D721Med (cell line): ENCODE data around the gene MPP1.

Experiments
- DNase-seq: peaks from one replicate; pipeline ENCODE4 v3.0.0; 2011; ENCODE audit warnings: low spot score; ENCODE audit not compliant: insufficient read length
- FAIRE-seq: peaks from 2 replicates; lab custom pipeline; 2011; peaks lifted over from hg19 to GRCh38; lab: Jason Lieb, UNC
- TF ChIP-seq, protein P1 (sequence below): IDR thresholded peaks from 2 replicates; pipeline ENCODE4 v1.5.1; 2012; ENCODE audit warnings: mild to moderate bottlenecking, control low read depth; ENCODE audit not compliant: insufficient read depth; ENCODE audit errors: missing control alignments

Gene MPP1

GRCh38 chrX:154812341-154813101, 7.2 kb upstream of the MPP1 start:
- DNase-seq (no peak), FAIRE-seq (peak; percentile 55)
- TF ChIP-seq, protein P1, sequence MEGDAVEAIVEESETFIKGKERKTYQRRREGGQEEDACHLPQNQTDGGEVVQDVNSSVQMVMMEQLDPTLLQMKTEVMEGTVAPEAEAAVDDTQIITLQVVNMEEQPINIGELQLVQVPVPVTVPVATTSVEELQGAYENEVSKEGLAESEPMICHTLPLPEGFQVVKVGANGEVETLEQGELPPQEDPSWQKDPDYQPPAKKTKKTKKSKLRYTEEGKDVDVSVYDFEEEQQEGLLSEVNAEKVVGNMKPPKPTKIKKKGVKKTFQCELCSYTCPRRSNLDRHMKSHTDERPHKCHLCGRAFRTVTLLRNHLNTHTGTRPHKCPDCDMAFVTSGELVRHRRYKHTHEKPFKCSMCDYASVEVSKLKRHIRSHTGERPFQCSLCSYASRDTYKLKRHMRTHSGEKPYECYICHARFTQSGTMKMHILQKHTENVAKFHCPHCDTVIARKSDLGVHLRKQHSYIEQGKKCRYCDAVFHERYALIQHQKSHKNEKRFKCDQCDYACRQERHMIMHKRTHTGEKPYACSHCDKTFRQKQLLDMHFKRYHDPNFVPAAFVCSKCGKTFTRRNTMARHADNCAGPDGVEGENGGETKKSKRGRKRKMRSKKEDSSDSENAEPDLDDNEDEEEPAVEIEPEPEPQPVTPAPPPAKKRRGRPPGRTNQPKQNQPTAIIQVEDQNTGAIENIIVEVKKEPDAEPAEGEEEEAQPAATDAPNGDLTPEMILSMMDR, result no peak

- DNase-seq (no peak), FAIRE-seq (no peak)
- TF ChIP-seq, protein P1, result no peak
These were observed 4.8 kb upstream of the MPP1 start for GRCh38 chrX:154809939-154810665.

DNA sequence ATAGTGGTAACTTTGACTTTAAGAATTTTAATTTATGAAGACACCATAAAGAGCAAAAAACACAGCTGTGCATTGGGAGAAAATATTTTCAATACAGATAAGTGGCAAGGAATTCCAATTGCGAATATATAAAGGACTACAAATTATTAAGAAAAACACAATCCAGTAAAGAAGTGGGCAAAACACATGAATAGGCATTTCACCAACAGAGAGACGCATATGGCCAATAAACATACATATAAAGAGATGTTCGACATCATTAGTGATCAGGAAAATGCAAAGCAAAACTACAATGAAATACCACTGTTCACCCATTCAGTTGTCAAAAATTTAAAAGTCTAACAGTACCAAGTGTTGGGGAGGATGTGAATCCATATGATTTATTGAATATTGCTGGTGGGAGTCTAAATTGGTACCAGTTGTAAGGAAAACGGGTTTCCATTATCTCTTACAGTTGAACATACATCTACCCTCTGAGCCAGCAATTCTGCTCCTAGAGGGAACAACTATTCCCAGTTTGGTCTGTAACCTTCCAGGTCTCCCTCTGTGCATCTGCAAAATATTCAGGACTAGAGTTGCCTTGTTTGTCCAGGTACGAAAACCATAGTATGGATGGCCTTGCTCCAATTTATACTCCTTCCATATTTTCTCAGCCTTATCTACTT, 1.7 kb upstream of the MPP1 start:
- TF ChIP-seq, protein P1, result no peak
- FAIRE-seq, result no peak
- DNase-seq, result no peak

- DNase-seq, result no peak
- FAIRE-seq, result no peak
These were observed 409 bp upstream of the MPP1 start for GRCh38 chrX:154805696-154806091.

DNA sequence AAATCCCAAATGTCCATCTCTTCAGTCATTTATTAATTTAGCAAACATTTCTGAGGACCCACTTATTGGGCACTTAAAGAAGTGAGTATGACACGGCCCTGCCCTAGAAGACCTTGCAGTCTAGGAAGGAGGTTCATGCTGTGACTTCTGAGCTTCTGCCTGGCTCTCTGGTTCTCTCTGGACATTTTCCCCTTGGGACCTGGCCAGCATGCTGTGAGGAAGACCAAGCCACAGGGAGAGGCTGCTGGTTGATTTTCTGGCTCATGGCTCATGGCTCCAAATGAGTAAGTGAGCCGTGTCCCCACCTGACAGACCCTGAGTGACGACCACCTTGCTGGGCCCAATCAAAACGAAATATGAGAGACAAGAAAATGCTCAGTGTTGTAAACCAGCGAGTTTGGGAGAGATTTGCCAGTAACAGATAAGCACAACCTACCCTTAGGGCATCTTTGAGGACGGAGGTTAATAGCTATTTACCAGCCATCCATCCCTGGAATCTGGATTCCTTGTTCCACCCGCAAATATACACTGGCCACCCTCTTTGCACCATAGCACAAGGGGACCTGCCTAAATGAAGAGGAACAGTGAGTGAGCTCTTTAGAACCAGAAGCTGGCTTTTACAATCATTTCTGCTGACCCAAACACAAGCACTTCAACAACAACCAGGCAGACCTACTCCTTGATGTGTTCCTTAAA, 876 bp downstream of the MPP1 start:
- DNase-seq (no peak), FAIRE-seq (no peak)
- TF ChIP-seq, protein P1, result no peak

More at GRCh38 chrX:154805696-154806091, 409 bp upstream of the MPP1 start:
- TF ChIP-seq, protein P1, result no peak

DNA sequence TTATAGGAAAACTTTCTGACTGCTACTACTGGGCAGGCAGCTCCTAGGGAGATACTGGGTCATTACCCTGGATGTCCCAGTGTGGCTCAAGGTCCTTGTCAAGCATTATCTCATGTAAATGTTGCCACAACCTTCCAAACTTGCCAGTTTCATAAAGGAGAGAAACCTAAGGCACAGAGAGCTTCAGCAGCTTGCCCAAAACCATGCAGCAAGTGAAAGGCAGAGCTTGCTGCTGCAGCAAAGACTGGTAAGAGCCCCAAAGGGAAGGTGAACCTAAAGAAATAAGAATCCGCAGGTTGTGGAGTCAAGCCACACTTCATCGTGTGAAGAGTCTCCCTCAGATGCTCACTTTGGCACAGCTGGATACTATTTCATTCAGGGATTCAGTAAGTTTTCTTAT, 2.3 kb downstream of the MPP1 start:
- no peak for FAIRE-seq
- DNase-seq, result no peak
- TF ChIP-seq, protein P1, result no peak
